ENCODE results near the gene OPN1MW2. TPM values are rescaled to one million over a fixed set of nuclear protein-coding genes. Genes with fewer than 3 reads are reported as not detected.
"Not testable (repeated sequence)": the region's sequence is repeated elsewhere in the genome, so short reads cannot be mapped to it uniquely, and the experiment has no call there.

OPN1MW2 gene
- total RNA-seq (not detected in 2 replicates), polyA plus RNA-seq (not detected in 2 replicates), polyA minus RNA-seq (ENCODE audit: low replicate concordance) (not detected in 2 replicates)
- polyA plus RNA-seq (2012): not detected in 2 replicates

- H3K27ac ChIP-seq (ENCODE audit: insufficient read depth, low read length); H3K4me2 ChIP-seq (ENCODE audit: extremely low read depth, insufficient read depth, low read length); H2AFZ ChIP-seq (ENCODE audit: low read length); H3K9me3 ChIP-seq (ENCODE audit: control insufficient read depth, insufficient read depth, low read depth, low read length); H4K20me1 ChIP-seq (ENCODE audit: control insufficient read depth, extremely low read depth, insufficient read depth, low read length); H3K27me3 ChIP-seq (ENCODE audit: control insufficient read depth, insufficient read depth, low read length); H3K4me1 ChIP-seq (ENCODE audit: control insufficient read depth, extremely low read depth, insufficient read depth, low read length); H3K9ac ChIP-seq (ENCODE audit: insufficient read depth, low read length); H3K79me2 ChIP-seq (ENCODE audit: control insufficient read depth, insufficient read depth, low read length); DNase-seq (ENCODE audit: low read depth in 2 of 2); H3K4me3 ChIP-seq (replicated peaks in 1 of 4; ENCODE audit: control extremely low read depth in 1 of 4, insufficient read depth in 1 of 4, low read depth in 3 of 4, low read length in 4 of 4); H3K36me3 ChIP-seq (ENCODE audit: control insufficient read depth, insufficient read depth, low read length): not testable (repeated sequence)
These were observed at the start of gene OPN1MW2 for GRCh38 chrX:154219456-154219855. Gene OPN1MW2 (plus strand): TSS chrX:154219756. CDS start chrX:154219816, 60 bp downstream.

- not testable (repeated sequence) for H3K27me3 ChIP-seq (ENCODE audit: control insufficient read depth, insufficient read depth, low read length); H4K20me1 ChIP-seq (ENCODE audit: control insufficient read depth, extremely low read depth, insufficient read depth, low read length); H3K36me3 ChIP-seq (ENCODE audit: control insufficient read depth, insufficient read depth, low read length); H3K79me2 ChIP-seq (ENCODE audit: control insufficient read depth, insufficient read depth, low read length); H3K4me3 ChIP-seq (replicated peaks in 1 of 4; ENCODE audit: control extremely low read depth in 1 of 4, insufficient read depth in 1 of 4, low read depth in 3 of 4, low read length in 4 of 4); H3K4me2 ChIP-seq (ENCODE audit: extremely low read depth, insufficient read depth, low read length); H3K4me1 ChIP-seq (ENCODE audit: control insufficient read depth, extremely low read depth, insufficient read depth, low read length); H3K9me3 ChIP-seq (ENCODE audit: control insufficient read depth, insufficient read depth, low read depth, low read length); DNase-seq (ENCODE audit: low read depth in 2 of 2); H3K27ac ChIP-seq (ENCODE audit: insufficient read depth, low read length); H3K9ac ChIP-seq (ENCODE audit: insufficient read depth, low read length); H2AFZ ChIP-seq (ENCODE audit: low read length)
These were observed 47.0 kb upstream of the OPN1MW2 start for GRCh38 chrX:154172535-154172943.

- not testable (repeated sequence) for H3K27ac ChIP-seq (ENCODE audit: insufficient read depth, low read length); H3K27me3 ChIP-seq (ENCODE audit: control insufficient read depth, insufficient read depth, low read length); H3K9ac ChIP-seq (ENCODE audit: insufficient read depth, low read length); H3K9me3 ChIP-seq (ENCODE audit: control insufficient read depth, insufficient read depth, low read depth, low read length); H3K4me3 ChIP-seq (replicated peaks in 1 of 4; ENCODE audit: control extremely low read depth in 1 of 4, insufficient read depth in 1 of 4, low read depth in 3 of 4, low read length in 4 of 4); H4K20me1 ChIP-seq (ENCODE audit: control insufficient read depth, extremely low read depth, insufficient read depth, low read length); H3K79me2 ChIP-seq (ENCODE audit: control insufficient read depth, insufficient read depth, low read length); H3K4me2 ChIP-seq (ENCODE audit: extremely low read depth, insufficient read depth, low read length); H3K36me3 ChIP-seq (ENCODE audit: control insufficient read depth, insufficient read depth, low read length); DNase-seq (ENCODE audit: low read depth in 2 of 2); H2AFZ ChIP-seq (ENCODE audit: low read length); H3K4me1 ChIP-seq (ENCODE audit: control insufficient read depth, extremely low read depth, insufficient read depth, low read length)
These were observed 45.2 kb upstream of the OPN1MW2 start for GRCh38 chrX:154174356-154174755.

GRCh38 chrX:154182296-154182695, 37.3 kb upstream of the OPN1MW2 start, which contains the start of gene OPN1MW:
Gene OPN1MW (plus strand): TSS chrX:154182596. CDS start chrX:154182678, 82 bp downstream.
- not testable (repeated sequence) for H4K20me1 ChIP-seq (ENCODE audit: control insufficient read depth, extremely low read depth, insufficient read depth, low read length); H3K4me1 ChIP-seq (ENCODE audit: control insufficient read depth, extremely low read depth, insufficient read depth, low read length); H3K4me3 ChIP-seq (replicated peaks in 1 of 4; ENCODE audit: control extremely low read depth in 1 of 4, insufficient read depth in 1 of 4, low read depth in 3 of 4, low read length in 4 of 4); H2AFZ ChIP-seq (ENCODE audit: low read length); H3K9ac ChIP-seq (ENCODE audit: insufficient read depth, low read length); H3K36me3 ChIP-seq (ENCODE audit: control insufficient read depth, insufficient read depth, low read length); H3K27me3 ChIP-seq (ENCODE audit: control insufficient read depth, insufficient read depth, low read length); H3K4me2 ChIP-seq (ENCODE audit: extremely low read depth, insufficient read depth, low read length); H3K27ac ChIP-seq (ENCODE audit: insufficient read depth, low read length); H3K79me2 ChIP-seq (ENCODE audit: control insufficient read depth, insufficient read depth, low read length); H3K9me3 ChIP-seq (ENCODE audit: control insufficient read depth, insufficient read depth, low read depth, low read length); DNase-seq (ENCODE audit: low read depth in 2 of 2)

GRCh38 chrX:154183794-154184193, 35.8 kb upstream of the OPN1MW2 start:
- H3K9me3 ChIP-seq (ENCODE audit: control insufficient read depth, insufficient read depth, low read depth, low read length); DNase-seq (ENCODE audit: low read depth in 2 of 2); H3K79me2 ChIP-seq (ENCODE audit: control insufficient read depth, insufficient read depth, low read length); H3K9ac ChIP-seq (ENCODE audit: insufficient read depth, low read length); H3K4me1 ChIP-seq (ENCODE audit: control insufficient read depth, extremely low read depth, insufficient read depth, low read length); H3K4me2 ChIP-seq (ENCODE audit: extremely low read depth, insufficient read depth, low read length); H4K20me1 ChIP-seq (ENCODE audit: control insufficient read depth, extremely low read depth, insufficient read depth, low read length); H3K36me3 ChIP-seq (ENCODE audit: control insufficient read depth, insufficient read depth, low read length); H2AFZ ChIP-seq (ENCODE audit: low read length); H3K27me3 ChIP-seq (ENCODE audit: control insufficient read depth, insufficient read depth, low read length); H3K27ac ChIP-seq (ENCODE audit: insufficient read depth, low read length); H3K4me3 ChIP-seq (replicated peaks in 1 of 4; ENCODE audit: control extremely low read depth in 1 of 4, insufficient read depth in 1 of 4, low read depth in 3 of 4, low read length in 4 of 4): not testable (repeated sequence)

GRCh38 chrX:154192846-154193245, 26.7 kb upstream of the OPN1MW2 start:
- H3K79me2 ChIP-seq (ENCODE audit: control insufficient read depth, insufficient read depth, low read length); H3K4me1 ChIP-seq (ENCODE audit: control insufficient read depth, extremely low read depth, insufficient read depth, low read length); H3K9ac ChIP-seq (ENCODE audit: insufficient read depth, low read length); H3K9me3 ChIP-seq (ENCODE audit: control insufficient read depth, insufficient read depth, low read depth, low read length); H3K4me2 ChIP-seq (ENCODE audit: extremely low read depth, insufficient read depth, low read length); H2AFZ ChIP-seq (ENCODE audit: low read length); H3K27me3 ChIP-seq (ENCODE audit: control insufficient read depth, insufficient read depth, low read length); H3K36me3 ChIP-seq (ENCODE audit: control insufficient read depth, insufficient read depth, low read length); H3K27ac ChIP-seq (ENCODE audit: insufficient read depth, low read length); H4K20me1 ChIP-seq (ENCODE audit: control insufficient read depth, extremely low read depth, insufficient read depth, low read length); DNase-seq (ENCODE audit: low read depth in 2 of 2); H3K4me3 ChIP-seq (replicated peaks in 1 of 4; ENCODE audit: control extremely low read depth in 1 of 4, insufficient read depth in 1 of 4, low read depth in 3 of 4, low read length in 4 of 4): not testable (repeated sequence)

- not testable (repeated sequence) for H3K4me2 ChIP-seq (ENCODE audit: extremely low read depth, insufficient read depth, low read length); H3K4me3 ChIP-seq (replicated peaks in 1 of 4; ENCODE audit: control extremely low read depth in 1 of 4, insufficient read depth in 1 of 4, low read depth in 3 of 4, low read length in 4 of 4); H3K27me3 ChIP-seq (ENCODE audit: control insufficient read depth, insufficient read depth, low read length); H2AFZ ChIP-seq (ENCODE audit: low read length); H3K36me3 ChIP-seq (ENCODE audit: control insufficient read depth, insufficient read depth, low read length); H3K9ac ChIP-seq (ENCODE audit: insufficient read depth, low read length); DNase-seq (ENCODE audit: low read depth in 2 of 2); H3K27ac ChIP-seq (ENCODE audit: insufficient read depth, low read length); H3K79me2 ChIP-seq (ENCODE audit: control insufficient read depth, insufficient read depth, low read length); H3K9me3 ChIP-seq (ENCODE audit: control insufficient read depth, insufficient read depth, low read depth, low read length); H4K20me1 ChIP-seq (ENCODE audit: control insufficient read depth, extremely low read depth, insufficient read depth, low read length); H3K4me1 ChIP-seq (ENCODE audit: control insufficient read depth, extremely low read depth, insufficient read depth, low read length)
These were observed 25.2 kb upstream of the OPN1MW2 start for GRCh38 chrX:154194316-154194715.
